Adrenal gland (tissue), 12 donors: ENCODE data around the gene SEMA3G. TPM values are rescaled to one million over a fixed set of nuclear protein-coding genes. Genes with fewer than 3 reads are reported as not detected.

Experiments
- DNase-seq, 7 donors: peaks; one replicate each; pipeline ENCODE4 v3.0.0-alpha.2; 2019 to 2020
- H3K27ac ChIP-seq, 5 donors: fragments of 200-600 bp; sonication (generic) in 4 of 5; 1 replicate in 3 of 5; 2 replicates in 2 of 5; pipeline versions ENCODE4 v1.5.1 to v1.8.0; 2016 to 2020; ENCODE audit warnings: mild to moderate bottlenecking in 1 of 5
- H3K27me3 ChIP-seq: fragments of 200-600 bp; 2 replicates; pipeline ENCODE4 v1.8.0; 2021
- H3K36me3 ChIP-seq, 2 donors: fragments of 200-600 bp; replicated peaks in 1 of 2; 1 replicate in 1 of 2; 2 replicates in 1 of 2; pipeline versions ENCODE4 v1.5.1 to v1.8.0; 2018 to 2022
- H3K4me1 ChIP-seq, 2 donors: fragments of 200-600 bp; replicated peaks in 1 of 2; 1 replicate in 1 of 2; 2 replicates in 1 of 2; pipeline versions ENCODE4 v1.5.1 to v1.8.0; 2018 to 2021
- H3K4me3 ChIP-seq, 4 donors: fragments of 200-600 bp; sonication (generic) in 3 of 4; one replicate each; pipeline ENCODE4 v1.5.1; 2016 to 2018
- H3K9me3 ChIP-seq, 3 donors: fragments of 200-600 bp; sonication (generic) in 1 of 3; replicated peaks in 1 of 3; 1 replicate in 2 of 3; 2 replicates in 1 of 3; pipeline versions ENCODE4 v1.5.1 to v1.8.0; 2016 to 2021
- POLR2A ChIP-seq, 2 donors: fragments of 450-650 bp; IDR thresholded peaks; one replicate each; pipeline ENCODE4 v1.6.1; 2017; ENCODE audit warnings: antibody characterized with exemption in 2 of 2, mild to moderate bottlenecking in 2 of 2, moderate library complexity in 1 of 2
- WGBS, 4 donors: extraction: QIAGEN DNeasy Blood & Tissue Kit in 2 of 4; methylation state at CpG; one replicate each; pipeline versions ENCODE4 v1.1.5 to v1.1.7; 2013 to 2017; 5-methylcytosine and 5-hydroxymethylcytosine counted together
- intact Hi-C, 2 donors: fragments of 100-400 bp; cut with DNase I; formaldehyde crosslinking; loops; one replicate each; pipeline versions ENCODE4 v1.14.1 to v1.15.0; 2022 to 2023
- polyA plus RNA-seq, 3 donors: library from polyadenylated mRNA; stranded (reverse); fragments of 200-250 nt in 2 of 3; fragments of 350-450 nt in 1 of 3; fragmentation: Illumina TruSeq in 1 of 3; extraction: RNeasy Lipid Tissue Mini Kit (QIAGEN cat#74804) in 1 of 3; gene quantifications; one replicate each; pipeline ENCODE4 v1.2.3, GENCODE V29; 2013 to 2014
- total RNA-seq, 9 donors: library from RNA; depleted of rRNA in 4 of 9; stranded (reverse); fragments of >200 nt in 4 of 9; fragments of 120-200 nt in 1 of 9; fragmentation: NEBNext Ultra II Directional in 1 of 9; extraction: Animal tissue kit (Norgen Biotek cat#: 25700) in 1 of 9; gene quantifications; one replicate each; pipeline versions ENCODE4 v1.1.0 to v1.2.4, GENCODE V29; 2013 to 2023
- TF ChIP-seq, protein P1 (sequence below), 6 experiments: fragments of 450-650 bp in 4 of 6; fragments of 200-600 bp in 2 of 6; sonication (generic) in 1 of 6; IDR thresholded peaks; 1 replicate in 5 of 6; 2 replicates in 1 of 6; pipeline versions ENCODE4 v1.5.1 to v1.8.0; 2016 to 2021; ENCODE audit warnings: antibody characterized with exemption in 6 of 6, mild to moderate bottlenecking in 2 of 6, moderate library complexity in 1 of 6
- donor health status: healthy with polysubstance abuse.
- donor health status: Bipolar disorder and iron deficiency.
- donor health status: DM: yes; HTN: yes; CAD: no.
- donor health status: DM: no; HTN: no; CAD: no.
- donor health status: DM: no; HTN: no; CAD: no.
- donor health status: DM: yes; HTN: yes; CAD: no.

SEMA3G gene
- total and polyA plus RNA-seq, 12 donors, result 0.81 to 6.8 (median 2.9) TPM

DNA sequence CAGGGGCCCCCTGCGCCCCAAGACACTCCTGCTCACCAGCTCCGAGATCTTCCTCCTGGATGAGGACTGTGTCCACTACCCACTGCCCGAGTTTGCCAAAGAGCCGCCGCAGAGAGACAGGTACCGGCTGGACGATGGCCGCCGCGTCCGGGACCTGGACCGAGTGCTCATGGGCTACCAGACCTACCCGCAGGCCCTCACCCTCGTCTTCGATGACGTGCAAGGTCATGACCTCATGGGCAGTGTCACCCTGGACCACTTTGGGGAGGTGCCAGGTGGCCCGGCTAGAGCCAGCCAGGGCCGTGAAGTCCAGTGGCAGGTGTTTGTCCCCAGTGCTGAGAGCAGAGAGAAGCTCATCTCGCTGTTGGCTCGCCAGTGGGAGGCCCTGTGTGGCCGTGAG, 47.2 kb upstream of the SEMA3G start:
- H3K27ac ChIP-seq, result peak overlapping the region in 2 of 5 donors; percentile 63 to 85
- DNase-seq, result no peak

DNA sequence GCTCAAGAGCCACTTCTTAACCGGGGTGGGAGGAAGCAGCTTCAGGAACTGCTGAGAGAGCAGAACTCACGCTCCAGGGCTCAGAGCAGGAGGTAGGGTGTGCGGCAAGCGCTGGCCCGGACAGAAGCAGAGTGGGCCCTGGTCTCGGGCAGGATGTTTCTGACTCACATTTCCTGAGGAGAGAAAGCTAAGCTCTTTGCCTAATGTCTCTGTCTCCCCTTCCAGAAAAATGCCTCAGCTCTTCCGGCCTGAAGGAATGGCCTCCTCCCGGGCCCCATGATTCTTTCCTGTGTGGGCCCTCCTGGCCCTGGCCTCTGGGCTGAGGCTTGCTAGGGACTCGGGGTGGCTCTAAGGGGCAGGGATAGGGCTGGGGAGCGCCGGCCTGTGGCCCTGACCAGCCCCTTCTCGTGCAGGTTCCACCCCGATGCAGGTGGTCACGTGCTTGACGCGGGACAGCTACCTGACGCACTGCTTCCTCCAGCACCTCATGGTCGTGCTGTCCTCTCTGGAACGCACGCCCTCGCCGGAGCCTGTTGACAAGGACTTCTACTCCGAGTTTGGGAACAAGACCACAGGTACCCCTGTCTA, 46.1 kb upstream of the SEMA3G start:
- TF ChIP-seq, protein P1, sequence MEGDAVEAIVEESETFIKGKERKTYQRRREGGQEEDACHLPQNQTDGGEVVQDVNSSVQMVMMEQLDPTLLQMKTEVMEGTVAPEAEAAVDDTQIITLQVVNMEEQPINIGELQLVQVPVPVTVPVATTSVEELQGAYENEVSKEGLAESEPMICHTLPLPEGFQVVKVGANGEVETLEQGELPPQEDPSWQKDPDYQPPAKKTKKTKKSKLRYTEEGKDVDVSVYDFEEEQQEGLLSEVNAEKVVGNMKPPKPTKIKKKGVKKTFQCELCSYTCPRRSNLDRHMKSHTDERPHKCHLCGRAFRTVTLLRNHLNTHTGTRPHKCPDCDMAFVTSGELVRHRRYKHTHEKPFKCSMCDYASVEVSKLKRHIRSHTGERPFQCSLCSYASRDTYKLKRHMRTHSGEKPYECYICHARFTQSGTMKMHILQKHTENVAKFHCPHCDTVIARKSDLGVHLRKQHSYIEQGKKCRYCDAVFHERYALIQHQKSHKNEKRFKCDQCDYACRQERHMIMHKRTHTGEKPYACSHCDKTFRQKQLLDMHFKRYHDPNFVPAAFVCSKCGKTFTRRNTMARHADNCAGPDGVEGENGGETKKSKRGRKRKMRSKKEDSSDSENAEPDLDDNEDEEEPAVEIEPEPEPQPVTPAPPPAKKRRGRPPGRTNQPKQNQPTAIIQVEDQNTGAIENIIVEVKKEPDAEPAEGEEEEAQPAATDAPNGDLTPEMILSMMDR (IDR thresholded peaks at IDR 0.05), result no peak
- peak in 1 of 2 donors; percentile 27 for TF ChIP-seq POLR2A (IDR thresholded peaks at IDR 0.05)
- Histone ChIP-seq H3K27me3 (no peaks in the 10 kb centered on the region), H3K4me3 (no peak overlapping the region), H3K27ac (peak overlapping the region in 4 of 5 donors; percentile 21 to 85 (median 60)), H3K4me1 (peaks cover 22 to 67% of the 10 kb centered on the region in 2 donors), H3K36me3 (peaks cover 0 to 72% of the 10 kb centered on the region in 2 donors), H3K9me3 (no peaks in the 10 kb centered on the region)
- WGBS, 4 donors, result 66 to 89% (median 71%) methylated on average over 16 to 23 of the region's 23 CpGs
- peak in 6 of 7 donors; percentile 61 to 81 (median 66) for DNase-seq
- intact Hi-C loops, result no loop called here

More for the DNA sequence above, 47.2 kb upstream of the SEMA3G start:
- intact Hi-C loops, result no loop called here
- Histone ChIP-seq H3K36me3 (peaks cover 0 to 62% of the 10 kb centered on the region in 2 donors), H3K4me3 (no peak overlapping the region), H3K9me3 (no peaks in the 10 kb centered on the region), H3K27me3 (no peaks in the 10 kb centered on the region), H3K4me1 (peaks cover 27 to 74% of the 10 kb centered on the region in 2 donors)
- 86 to 95% (median 89%) methylated on average over 4 to 21 of the region's 21 CpGs for WGBS, 4 donors
- TF ChIP-seq, protein P1 (IDR thresholded peaks at IDR 0.05), result no peak
- no peak for TF ChIP-seq POLR2A (IDR thresholded peaks at IDR 0.05)

DNA sequence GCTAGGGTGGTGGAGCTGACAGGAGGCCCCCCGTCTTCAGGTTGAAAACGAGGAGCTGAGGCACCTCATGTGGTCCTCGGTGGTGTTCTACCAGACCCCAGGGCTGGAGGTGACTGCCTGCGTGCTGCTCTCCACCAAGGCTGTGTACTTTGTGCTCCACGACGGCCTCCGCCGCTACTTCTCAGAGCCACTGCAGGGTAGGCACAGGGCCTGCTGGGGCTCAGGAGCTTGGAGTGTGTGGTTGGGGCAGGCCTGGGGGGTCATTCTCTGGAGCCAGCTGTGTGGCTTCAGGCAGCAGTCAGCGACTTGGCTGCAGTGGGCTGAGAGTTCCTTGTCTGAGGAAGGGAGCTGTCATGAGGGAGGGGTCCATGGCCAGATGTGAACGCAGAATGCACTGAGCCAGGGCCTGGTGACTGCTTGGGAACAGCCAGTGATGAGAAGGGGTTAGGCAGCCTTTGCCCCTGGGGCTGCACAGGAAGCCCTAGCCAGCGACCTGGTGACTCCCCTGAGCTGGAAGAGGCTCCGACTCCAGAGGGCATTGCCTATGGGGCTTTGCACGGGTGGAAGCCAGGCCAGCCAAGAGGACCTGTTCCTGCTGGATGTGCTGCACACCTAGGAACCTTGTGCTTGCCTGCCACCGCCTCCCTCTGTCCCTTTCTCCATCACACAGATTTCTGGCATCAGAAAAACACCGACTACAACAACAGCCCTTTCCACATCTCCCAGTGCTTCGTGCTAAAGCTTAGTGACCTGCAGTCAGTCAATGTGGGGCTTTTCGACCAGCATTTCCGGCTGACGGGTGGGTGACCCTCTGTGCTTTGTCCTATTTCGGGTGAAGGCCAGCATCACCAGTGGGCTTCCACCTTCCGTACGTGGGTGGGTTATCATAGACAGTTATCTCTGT, 45.4 kb upstream of the SEMA3G start:
- no peak for DNase-seq
- 71 to 90% (median 84%) methylated on average over 13 to 22 of the region's 22 CpGs for WGBS, 4 donors
- H3K27me3 ChIP-seq, result no peaks in the 10 kb centered on the region
- H3K27ac ChIP-seq, result peak overlapping the region in 3 of 5 donors; percentile 57 to 85 (median 63)
- H3K9me3 ChIP-seq, result no peaks in the 10 kb centered on the region
- H3K36me3 ChIP-seq, result peaks cover 0 to 76% of the 10 kb centered on the region in 2 donors
- no peak overlapping the region for H3K4me3 ChIP-seq
- peaks cover 22 to 67% of the 10 kb centered on the region in 2 donors for H3K4me1 ChIP-seq
- TF ChIP-seq, protein P1 (IDR thresholded peaks at IDR 0.05), result no peak
- intact Hi-C loops, result no loop called here

GRCh38 chr3:52489453-52489852, 44.5 kb upstream of the SEMA3G start:
- Histone ChIP-seq H3K9me3 (no peaks in the 10 kb centered on the region), H3K36me3 (peaks cover 0 to 76% of the 10 kb centered on the region in 2 donors), H3K27ac (peak overlapping the region in 3 of 5 donors; percentile 57 to 85 (median 63)), H3K4me3 (no peak overlapping the region), H3K4me1 (peaks cover 27 to 67% of the 10 kb centered on the region in 2 donors), H3K27me3 (no peaks in the 10 kb centered on the region)
- no peak for TF ChIP-seq POLR2A (IDR thresholded peaks at IDR 0.05)
- TF ChIP-seq, protein P1 (IDR thresholded peaks at IDR 0.05), result no peak
- 84 to 91% (median 90%) methylated on average over 9 to 18 of the region's 18 CpGs; no CpG with 5 or more reads in 1 of the 4 donors for WGBS, 4 donors
- intact Hi-C loops, result loop anchor here in 1 of 2 donors (5.0 kb wide), 1 partner anchor 33 kb away; no protein-coding TSS in a partner anchor
- no peak for DNase-seq
